Measurements from ENCODE around the gene CRYBB3.

The CRYBB3 gene

DNA sequence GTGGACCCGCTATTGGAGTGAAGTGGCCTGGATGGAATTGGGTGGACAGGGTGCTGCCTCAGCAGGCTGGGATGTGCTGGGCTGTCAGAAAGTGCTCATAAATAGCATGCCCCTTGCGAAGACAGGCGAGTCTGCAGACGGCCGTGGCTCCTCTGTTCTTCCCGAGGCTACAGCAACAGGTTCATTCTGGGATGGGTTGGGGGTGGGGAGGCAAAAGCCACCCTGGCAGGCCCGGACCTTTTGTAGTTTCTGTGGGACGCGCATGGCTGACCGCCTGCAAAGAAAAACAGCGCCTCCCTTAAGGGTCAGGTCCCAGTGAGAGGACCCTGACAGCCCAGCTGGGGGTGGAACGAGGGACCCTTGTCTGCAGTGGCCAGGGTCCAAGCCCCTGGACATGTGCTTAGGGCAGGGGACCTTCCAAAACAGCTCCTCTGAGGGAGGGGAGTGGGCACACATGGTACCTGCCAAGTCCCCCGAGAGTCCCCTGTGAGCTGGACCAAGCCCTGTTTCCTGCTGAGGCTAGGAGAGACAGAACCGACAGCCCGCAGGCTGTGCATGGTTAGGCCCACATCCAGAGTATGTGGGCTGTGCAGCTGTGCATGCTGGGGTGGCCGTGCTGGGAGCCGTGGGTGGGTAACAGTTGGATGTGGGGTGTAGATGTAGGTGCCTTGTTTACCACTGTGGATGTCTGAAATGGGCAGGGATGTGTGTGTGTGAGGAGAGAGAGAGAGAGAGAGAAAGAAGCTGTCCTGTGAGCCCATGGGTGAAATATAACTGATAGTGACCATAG, at the start of gene CRYBB3:
Gene CRYBB3, plus strand, starts transcription at position 128 of the 790 bp plus-strand sequence. CDS start 1,539 bp downstream, outside the sequence.
- no peak within 1 kb of the TSS for H3K4me3 ChIP-seq (ENCODE audit: low read length)
- H3K36me3 ChIP-seq (replicated peaks; ENCODE audit: low read depth, low read length): no peaks in the 10 kb centered on the region
- H3K27me3 ChIP-seq (ENCODE audit: low read depth, low read length): peaks cover 2% of the 10 kb centered on the region; the same call in 1 of the 2 replicates
- H3K9me3 ChIP-seq (ENCODE audit: insufficient read depth, low read length): no peaks in the 10 kb centered on the region
- H3K4me1 ChIP-seq (ENCODE audit: low read length): no peaks in the 10 kb centered on the region
- no peak within 1 kb of the TSS for H3K27ac ChIP-seq (ENCODE audit: low read length)
- no peaks in the 10 kb centered on the region for H4K20me1 ChIP-seq (ENCODE audit: insufficient read depth, low read length)
- TF ChIP-seq, protein P1, sequence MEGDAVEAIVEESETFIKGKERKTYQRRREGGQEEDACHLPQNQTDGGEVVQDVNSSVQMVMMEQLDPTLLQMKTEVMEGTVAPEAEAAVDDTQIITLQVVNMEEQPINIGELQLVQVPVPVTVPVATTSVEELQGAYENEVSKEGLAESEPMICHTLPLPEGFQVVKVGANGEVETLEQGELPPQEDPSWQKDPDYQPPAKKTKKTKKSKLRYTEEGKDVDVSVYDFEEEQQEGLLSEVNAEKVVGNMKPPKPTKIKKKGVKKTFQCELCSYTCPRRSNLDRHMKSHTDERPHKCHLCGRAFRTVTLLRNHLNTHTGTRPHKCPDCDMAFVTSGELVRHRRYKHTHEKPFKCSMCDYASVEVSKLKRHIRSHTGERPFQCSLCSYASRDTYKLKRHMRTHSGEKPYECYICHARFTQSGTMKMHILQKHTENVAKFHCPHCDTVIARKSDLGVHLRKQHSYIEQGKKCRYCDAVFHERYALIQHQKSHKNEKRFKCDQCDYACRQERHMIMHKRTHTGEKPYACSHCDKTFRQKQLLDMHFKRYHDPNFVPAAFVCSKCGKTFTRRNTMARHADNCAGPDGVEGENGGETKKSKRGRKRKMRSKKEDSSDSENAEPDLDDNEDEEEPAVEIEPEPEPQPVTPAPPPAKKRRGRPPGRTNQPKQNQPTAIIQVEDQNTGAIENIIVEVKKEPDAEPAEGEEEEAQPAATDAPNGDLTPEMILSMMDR (IDR thresholded peaks at IDR 0.05; ENCODE audit: low read depth, low read length): no peak
- no peak for TF ChIP-seq EZH2phosphoT487 (IDR thresholded peaks at IDR 0.05; ENCODE audit: low read depth)
- H2AFZ ChIP-seq (ENCODE audit: low read depth, low read length): no peak within 1 kb of the TSS
- H3K9ac ChIP-seq (ENCODE audit: low read length): no peak within 1 kb of the TSS
- no peaks in the 10 kb centered on the region for H3K79me2 ChIP-seq (ENCODE audit: low read length)
- H3K4me2 ChIP-seq (ENCODE audit: low read length): no peak within 1 kb of the TSS

- H3K79me2 ChIP-seq (ENCODE audit: low read length): no peaks in the 10 kb centered on the region
- no peak overlapping the region for H3K9ac ChIP-seq (ENCODE audit: low read length)
- no peaks in the 10 kb centered on the region for H3K9me3 ChIP-seq (ENCODE audit: insufficient read depth, low read length)
- H3K4me3 ChIP-seq (ENCODE audit: low read length): no peak overlapping the region
- no peak for TF ChIP-seq EZH2phosphoT487 (IDR thresholded peaks at IDR 0.05; ENCODE audit: low read depth)
- TF ChIP-seq, protein P1 (IDR thresholded peaks at IDR 0.05; ENCODE audit: low read depth, low read length): no peak
- no peak overlapping the region for H3K27ac ChIP-seq (ENCODE audit: low read length)
- H2AFZ ChIP-seq (ENCODE audit: low read depth, low read length): no peak overlapping the region
- no peak overlapping the region for H3K4me2 ChIP-seq (ENCODE audit: low read length)
- no peaks in the 10 kb centered on the region for H3K36me3 ChIP-seq (replicated peaks; ENCODE audit: low read depth, low read length)
- H3K4me1 ChIP-seq (ENCODE audit: low read length): no peaks in the 10 kb centered on the region
- H3K27me3 ChIP-seq (ENCODE audit: low read depth, low read length): peaks cover 8% of the 10 kb centered on the region
- no peaks in the 10 kb centered on the region for H4K20me1 ChIP-seq (ENCODE audit: insufficient read depth, low read length)
Measured at GRCh38 chr22:25153961-25154666, 45.5 kb upstream of the CRYBB3 start.

GRCh38 chr22:25154667-25154999, 45.0 kb upstream of the CRYBB3 start:
- no peak overlapping the region for H3K4me2 ChIP-seq (ENCODE audit: low read length)

DNA sequence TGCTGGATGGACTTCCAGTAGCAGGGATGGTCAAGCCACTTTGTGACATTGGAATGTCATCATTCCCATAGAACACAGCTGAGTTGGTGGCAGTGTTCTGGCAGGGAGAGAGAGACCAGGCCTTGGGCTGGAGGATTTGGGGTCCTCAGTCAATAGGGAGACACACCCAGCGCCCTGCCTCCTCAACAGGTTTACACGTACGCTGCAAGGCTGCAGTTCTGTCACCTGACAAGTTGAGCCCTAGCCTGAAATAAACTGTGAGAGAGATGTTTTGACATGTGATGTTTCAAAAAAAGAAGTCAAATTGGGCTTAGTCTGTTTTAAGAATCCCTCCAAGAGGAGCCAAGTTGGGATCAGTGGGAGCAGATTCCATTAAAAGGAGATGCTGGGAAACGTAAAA, 42.9 kb upstream of the CRYBB3 start:
- H3K79me2 ChIP-seq (ENCODE audit: low read length): no peaks in the 10 kb centered on the region
- H3K36me3 ChIP-seq (replicated peaks; ENCODE audit: low read depth, low read length): no peaks in the 10 kb centered on the region
- no peak overlapping the region for H3K4me2 ChIP-seq (ENCODE audit: low read length)
- no peak overlapping the region for H3K9ac ChIP-seq (ENCODE audit: low read length)
- H3K27ac ChIP-seq (ENCODE audit: low read length): no peak overlapping the region
- no peaks in the 10 kb centered on the region for H3K27me3 ChIP-seq (ENCODE audit: low read depth, low read length)
- H4K20me1 ChIP-seq (ENCODE audit: insufficient read depth, low read length): no peaks in the 10 kb centered on the region
- H3K4me3 ChIP-seq (ENCODE audit: low read length): no peak overlapping the region
- no peaks in the 10 kb centered on the region for H3K4me1 ChIP-seq (ENCODE audit: low read length)
- no peak overlapping the region for H2AFZ ChIP-seq (ENCODE audit: low read depth, low read length)
- TF ChIP-seq, protein P1 (IDR thresholded peaks at IDR 0.05; ENCODE audit: low read depth, low read length): no peak
- TF ChIP-seq EZH2phosphoT487 (IDR thresholded peaks at IDR 0.05; ENCODE audit: low read depth): no peak
- no peaks in the 10 kb centered on the region for H3K9me3 ChIP-seq (ENCODE audit: insufficient read depth, low read length)

More at GRCh38 chr22:25154667-25154999, 45.0 kb upstream of the CRYBB3 start:
- Histone ChIP-seq H2AFZ (ENCODE audit: low read depth, low read length) (no peak overlapping the region), H3K4me3 (ENCODE audit: low read length) (no peak overlapping the region), H3K9me3 (ENCODE audit: insufficient read depth, low read length) (no peaks in the 10 kb centered on the region), H4K20me1 (ENCODE audit: insufficient read depth, low read length) (no peaks in the 10 kb centered on the region), H3K4me1 (ENCODE audit: low read length) (no peaks in the 10 kb centered on the region), H3K79me2 (ENCODE audit: low read length) (no peaks in the 10 kb centered on the region), H3K27me3 (ENCODE audit: low read depth, low read length) (peaks cover 3% of the 10 kb centered on the region; the same call in 1 of the 2 replicates), H3K27ac (ENCODE audit: low read length) (no peak overlapping the region), H3K36me3 (replicated peaks; ENCODE audit: low read depth, low read length) (no peaks in the 10 kb centered on the region), H3K9ac (ENCODE audit: low read length) (no peak overlapping the region)
- no peak for TF ChIP-seq EZH2phosphoT487 (IDR thresholded peaks at IDR 0.05; ENCODE audit: low read depth)
- TF ChIP-seq, protein P1 (IDR thresholded peaks at IDR 0.05; ENCODE audit: low read depth, low read length): no peak

Measured in OCI-LY3 (cell line).